GM19455 (cell line): Measurements from ENCODE around the gene MRPL19.

ENCODE experiments used
- ATAC-seq: cut with Tn5 transposase; IDR thresholded peaks from one replicate; pipeline ENCODE4 v1.9.1; 2021; ENCODE audit not compliant: unreplicated experiment

MRPL19 gene

DNA sequence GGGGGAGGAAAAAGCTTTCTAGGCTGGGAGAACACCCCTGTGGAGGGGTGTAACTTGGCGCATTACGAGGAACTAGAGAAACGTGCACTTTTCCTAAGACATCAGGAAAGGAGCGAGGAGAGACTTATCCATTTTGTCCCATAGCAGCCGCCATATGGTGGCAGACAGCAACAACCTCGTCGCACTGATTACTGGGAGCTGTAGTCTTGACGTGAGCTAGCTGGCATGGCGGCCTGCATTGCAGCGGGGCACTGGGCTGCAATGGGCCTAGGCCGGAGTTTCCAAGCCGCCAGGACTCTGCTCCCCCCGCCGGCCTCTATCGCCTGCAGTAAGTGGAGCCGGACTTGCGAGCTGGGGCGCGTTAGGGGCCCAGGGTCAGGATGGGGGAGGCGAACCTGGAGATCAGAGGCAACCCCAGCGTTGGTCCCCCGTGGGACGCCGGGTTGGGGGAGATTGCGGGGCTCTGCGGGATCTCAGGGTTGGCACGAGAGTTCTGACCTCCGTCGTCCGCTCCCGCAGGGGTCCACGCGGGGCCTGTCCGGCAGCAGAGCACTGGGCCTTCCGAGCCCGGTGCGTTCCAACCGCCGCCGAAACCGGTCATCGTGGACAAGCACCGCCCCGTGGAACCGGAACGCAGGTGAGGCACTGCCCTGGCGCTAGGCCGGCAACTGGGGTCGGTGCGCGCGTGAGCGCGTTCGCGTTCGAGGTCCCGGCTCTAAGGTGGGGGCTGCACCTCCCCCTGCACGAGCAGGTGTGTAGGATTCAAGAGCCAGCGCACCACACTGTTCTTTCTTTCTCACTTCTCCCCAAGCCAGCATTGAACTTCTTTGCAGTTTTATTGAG is at the start of gene MRPL19:
Gene MRPL19, plus strand, starts transcription at position 201 of the 843 bp plus-strand sequence. Its CDS starts 25 bp downstream, at position 226.
- ATAC-seq = peak; percentile 98

- no peak for ATAC-seq
These were observed 49.8 kb upstream of the MRPL19 start for GRCh38 chr2:75596784-75597183.

DNA sequence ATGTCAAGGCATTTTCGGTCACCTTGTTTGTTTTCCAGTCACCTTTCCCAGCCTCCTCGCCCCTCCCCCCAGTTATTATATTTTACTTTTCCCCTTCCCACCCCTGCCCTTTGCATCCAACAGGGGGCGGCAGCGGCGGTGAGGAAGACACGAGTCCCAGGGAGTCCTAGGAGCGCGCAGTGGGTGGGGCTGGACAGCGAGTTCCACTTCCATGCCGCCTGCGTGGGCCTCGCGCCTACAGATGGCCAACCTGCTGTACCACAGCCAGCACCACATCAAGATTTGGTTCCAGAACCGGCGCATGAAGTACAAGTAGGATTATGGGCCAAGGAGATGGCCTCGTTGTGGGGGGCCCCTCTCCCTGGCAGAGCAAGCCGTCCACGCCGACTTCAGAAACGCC is 48.6 kb upstream of the MRPL19 start:
- no peak for ATAC-seq

DNA sequence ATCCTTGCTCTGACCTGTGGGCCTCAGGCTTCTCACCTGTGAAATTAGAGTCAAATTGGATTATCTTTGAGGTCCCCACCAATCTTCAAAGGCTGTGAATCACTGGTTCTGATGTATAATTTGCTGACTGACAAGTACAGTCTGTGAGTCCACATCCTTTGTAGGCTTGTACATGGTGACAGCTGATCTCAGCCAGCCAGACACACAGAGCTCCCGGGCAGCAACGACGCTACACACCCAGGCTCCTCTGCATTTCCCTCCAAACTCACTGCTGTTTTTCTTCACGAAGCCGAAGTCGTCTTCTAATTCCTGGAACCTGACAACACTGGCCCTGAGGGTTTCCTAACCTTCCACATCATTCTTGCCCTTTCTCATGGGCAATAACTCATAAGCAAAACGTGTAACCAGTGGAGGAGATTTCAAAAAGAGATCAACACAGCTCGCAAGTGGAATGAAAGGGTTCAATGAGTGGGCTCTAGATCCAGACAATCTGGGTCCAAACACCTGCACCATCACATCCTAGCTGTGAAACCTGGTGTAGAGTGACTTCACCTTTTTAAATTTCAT is 47.9 kb upstream of the MRPL19 start:
- no peak for ATAC-seq

DNA sequence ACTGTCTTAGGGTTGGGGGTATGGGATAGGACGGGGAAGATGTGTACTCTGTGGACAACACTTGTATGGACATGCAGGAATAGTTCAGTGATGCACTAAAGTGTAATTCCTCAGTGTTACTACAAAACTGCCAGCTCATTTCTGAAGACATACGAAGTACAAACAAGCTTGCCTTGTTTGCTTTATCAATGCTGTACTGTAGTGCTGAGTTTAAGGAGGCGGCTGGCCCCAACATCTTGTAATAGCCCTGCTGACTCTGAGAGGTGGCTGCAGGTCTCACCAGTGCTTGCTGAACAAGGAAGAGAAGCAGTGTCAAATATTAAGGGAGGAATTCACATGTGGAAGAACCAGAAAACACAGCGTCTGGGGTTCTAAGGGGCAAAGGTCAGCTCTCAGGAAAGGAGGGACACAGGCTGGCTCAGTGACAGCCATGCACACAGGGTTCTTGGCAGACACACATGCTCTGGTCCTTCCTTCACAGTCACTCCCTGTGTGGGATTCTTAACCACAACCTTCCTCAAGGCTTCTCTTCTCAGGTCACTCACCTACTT is 46.0 kb upstream of the MRPL19 start:
- no peak for ATAC-seq

DNA sequence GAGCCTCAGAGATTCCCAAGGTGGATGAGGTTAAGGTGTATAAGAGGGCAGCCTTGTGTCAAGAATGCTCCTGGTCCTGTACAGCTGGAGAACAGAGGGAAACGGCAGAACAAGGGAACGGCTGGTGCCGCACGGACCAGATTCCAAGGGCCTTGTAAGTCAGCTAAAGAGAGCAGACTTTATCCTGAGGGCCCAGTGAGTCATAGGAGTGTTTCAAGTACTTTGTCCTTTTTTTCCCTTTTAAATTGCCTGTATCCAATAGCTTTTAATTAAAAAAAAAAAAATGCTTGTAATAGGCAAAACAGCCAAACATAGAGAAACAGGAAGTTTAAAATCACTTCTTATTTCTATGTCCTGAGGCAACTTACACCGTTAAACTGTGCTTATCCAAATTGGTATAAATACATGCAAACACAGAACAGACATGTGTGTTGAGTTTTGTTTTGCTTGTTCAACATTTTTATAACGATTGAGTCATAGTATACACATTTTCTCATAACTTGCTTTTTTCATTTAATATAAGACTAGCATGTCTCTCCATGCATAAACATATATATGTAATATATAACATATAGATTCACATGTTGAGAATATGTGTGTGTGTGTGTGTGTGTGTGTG is 43.8 kb upstream of the MRPL19 start:
- ATAC-seq = no peak

- no peak for ATAC-seq
These were observed 43.1 kb upstream of the MRPL19 start for GRCh38 chr2:75603477-75603876.

DNA sequence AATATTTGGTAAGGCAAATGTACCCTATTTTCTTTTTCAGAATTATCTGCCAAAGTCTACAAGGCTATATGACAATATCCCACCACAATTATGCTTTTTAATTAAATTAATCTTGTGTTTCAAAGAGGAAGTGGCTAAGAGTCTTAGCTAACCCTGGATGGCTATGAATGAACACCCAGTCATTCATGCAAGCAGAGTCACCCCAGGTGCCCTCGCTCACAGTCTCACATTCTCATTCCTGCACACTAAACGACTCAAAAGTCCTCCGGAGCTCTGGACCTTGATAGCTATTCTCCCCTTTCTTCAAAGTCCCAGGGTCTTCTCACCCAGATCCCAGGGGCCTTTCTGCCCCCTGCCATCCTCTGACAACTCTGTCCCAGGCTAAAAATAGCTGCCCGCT is 42.1 kb upstream of the MRPL19 start:
- ATAC-seq = no peak

DNA sequence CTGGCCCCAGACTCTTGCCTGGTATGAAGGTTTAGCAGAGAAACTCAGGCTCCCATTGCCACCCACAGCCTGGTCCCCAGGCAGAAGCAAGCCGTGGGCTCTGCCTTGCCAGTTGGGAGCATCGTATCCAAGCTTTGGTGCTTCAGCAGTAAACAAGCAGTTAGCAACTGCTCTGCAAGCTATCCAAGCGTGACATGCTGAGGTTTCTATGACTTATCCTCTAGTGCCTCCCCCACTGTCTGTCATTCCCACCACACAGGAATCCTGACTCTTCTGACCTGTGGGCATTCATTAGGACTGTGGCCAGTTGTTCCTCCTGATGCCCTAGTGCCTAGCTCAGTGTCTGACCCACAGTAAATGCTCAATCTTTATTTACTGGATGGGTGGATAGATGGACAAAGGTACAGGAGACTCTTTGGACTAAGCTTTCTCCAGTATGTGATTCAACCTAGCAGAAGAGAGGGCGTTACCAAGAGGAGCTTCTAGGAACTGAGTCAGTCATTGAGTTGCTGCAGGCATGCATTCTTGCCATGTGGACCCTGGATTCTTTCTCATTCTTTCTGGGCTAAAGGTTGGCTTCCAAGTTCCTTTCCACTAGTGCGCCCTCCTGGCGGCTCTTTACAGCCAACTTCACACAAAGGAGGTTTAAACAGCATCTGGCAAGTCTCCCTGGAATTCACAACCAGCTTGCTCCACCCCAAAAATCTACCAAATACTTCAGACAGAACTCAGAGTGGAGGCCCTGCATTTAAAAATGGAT is 40.6 kb upstream of the MRPL19 start:
- no peak for ATAC-seq

DNA sequence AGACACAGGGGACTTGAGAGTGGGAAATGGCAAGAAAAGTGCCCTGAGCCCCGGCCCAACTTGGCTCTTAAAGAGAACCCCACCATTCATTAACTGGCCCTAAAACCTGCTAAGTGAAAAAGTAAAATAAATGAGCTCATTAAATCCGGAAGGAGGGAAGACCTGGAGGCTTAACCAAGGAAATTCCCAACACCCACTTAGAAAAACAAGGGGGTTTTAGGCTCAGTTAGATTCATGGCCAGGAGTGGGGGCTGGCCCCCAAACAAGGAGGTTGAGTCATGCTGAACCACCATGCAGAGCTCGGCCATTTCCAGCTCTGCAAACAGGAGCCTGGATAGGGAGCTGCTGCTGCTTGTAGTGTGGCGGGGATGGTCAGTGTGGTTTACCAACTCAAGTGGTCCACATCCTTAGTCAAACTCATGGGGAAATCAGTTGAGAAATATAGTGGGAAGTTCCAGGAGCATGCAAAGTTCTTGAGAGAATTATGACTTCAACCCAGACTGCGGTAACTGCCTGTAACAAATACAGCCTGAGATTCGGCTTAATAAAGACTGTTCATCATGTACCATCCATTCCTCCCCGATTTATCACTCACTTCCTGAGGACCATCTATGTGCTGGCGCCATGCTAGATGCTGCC is 39.7 kb upstream of the MRPL19 start:
- ATAC-seq = no peak

DNA sequence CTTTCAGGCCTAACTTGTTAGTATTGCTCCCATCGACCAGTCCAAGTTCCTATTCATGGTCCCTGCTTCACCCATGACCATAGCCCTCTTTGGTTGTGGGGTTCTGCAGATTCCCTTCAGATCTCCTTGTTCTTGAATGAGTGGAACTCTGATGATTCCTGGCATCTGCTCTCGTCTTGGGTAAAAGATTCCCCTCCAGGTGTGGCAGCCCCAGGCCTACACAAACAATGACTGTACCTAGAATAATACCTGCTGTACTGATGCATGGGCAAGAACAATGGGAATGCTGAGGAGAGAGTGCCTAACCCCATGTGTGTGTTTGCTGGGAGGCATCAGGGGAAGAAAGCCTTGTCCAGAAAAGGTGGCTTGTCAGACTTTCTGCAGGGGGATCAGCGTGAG is 39.2 kb upstream of the MRPL19 start:
- no peak for ATAC-seq

GRCh38 chr2:75607988-75608683 is 38.4 kb upstream of the MRPL19 start:
- no peak for ATAC-seq

GRCh38 chr2:75608684-75609333 is 37.8 kb upstream of the MRPL19 start:
- peak; percentile 82 for ATAC-seq

DNA sequence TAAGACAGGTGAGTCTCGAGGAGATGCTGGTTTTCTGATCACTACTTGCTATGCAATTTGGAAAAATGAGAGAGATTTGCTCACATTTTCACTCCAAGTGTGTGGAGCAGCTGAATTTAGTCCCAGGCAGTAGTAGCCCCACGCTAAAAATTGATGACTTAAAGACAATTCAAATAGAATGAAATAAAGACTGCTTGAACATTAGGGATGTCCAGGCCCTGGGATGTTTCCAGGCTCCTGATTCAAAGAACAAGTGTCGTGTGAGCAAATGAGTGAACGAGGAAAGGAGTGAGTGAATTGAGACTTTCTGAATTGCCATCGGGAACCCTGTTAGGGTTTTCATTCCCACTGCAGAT is 37.3 kb upstream of the MRPL19 start:
- no peak for ATAC-seq

DNA sequence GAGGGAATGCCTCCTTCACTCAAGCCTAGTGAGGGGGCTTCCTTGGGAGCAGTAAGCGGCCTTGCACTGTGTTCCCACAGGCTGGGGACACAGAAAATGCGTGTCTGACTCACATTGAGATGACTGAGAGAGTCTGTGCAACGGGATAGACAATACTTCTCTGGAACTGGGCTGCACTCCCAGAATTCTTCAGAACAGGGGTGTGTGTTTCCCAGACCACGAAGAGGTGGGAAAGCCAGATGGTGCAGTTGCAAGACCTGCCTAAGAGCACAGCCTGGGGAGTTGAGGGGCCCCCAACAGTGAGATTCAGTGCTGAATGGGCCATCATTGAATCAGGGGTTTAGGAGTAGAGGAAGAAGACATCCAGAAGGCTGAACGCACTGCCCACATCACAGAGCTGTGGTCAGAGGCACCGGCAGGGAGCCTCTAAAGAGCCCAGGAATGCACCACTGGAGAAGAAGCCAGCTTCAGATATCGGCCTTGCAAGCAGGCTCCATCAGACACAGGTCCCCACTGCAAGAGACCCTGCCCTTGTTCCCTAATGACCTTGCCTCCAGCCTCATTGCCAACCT is 36.6 kb upstream of the MRPL19 start:
- no peak for ATAC-seq

- ATAC-seq = no peak
These were observed 35.9 kb upstream of the MRPL19 start for GRCh38 chr2:75610671-75611070.

- no peak for ATAC-seq
These were observed 34.3 kb upstream of the MRPL19 start for GRCh38 chr2:75612108-75612861.

DNA sequence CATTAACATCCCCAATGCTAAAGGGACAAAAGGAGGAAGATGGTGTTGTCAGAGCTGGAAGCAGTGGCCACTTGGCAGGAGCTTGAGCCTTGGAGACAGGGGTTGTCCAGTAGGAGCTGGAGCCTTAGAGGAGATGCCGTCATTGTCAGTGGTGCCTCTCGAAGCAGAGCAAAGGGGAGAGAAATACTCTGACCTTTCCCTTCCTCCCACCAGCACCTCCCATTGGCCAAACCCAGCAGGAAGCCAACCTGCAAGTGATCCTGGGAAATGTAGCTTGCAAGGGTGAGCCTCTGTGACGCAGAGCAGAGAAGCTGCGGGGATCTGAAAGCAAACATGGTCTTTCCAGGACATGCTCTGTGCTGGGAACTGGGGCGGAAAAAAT is 33.7 kb upstream of the MRPL19 start:
- ATAC-seq = no peak
